Colon (tissue), 2 donors: ENCODE measurements around the gene HIF1AN.
"Not testable (repeated sequence)": the region's sequence is repeated elsewhere in the genome, so short reads cannot be mapped to it uniquely, and the experiment has no call there.

ENCODE experiments used
- FAIRE-seq: peaks from 2 replicates; lab custom pipeline; 2012; peaks lifted over from hg19 to GRCh38; lab: Jason Lieb, UNC
- donor health status: control.
- donor health status: control.

The HIF1AN gene

DNA sequence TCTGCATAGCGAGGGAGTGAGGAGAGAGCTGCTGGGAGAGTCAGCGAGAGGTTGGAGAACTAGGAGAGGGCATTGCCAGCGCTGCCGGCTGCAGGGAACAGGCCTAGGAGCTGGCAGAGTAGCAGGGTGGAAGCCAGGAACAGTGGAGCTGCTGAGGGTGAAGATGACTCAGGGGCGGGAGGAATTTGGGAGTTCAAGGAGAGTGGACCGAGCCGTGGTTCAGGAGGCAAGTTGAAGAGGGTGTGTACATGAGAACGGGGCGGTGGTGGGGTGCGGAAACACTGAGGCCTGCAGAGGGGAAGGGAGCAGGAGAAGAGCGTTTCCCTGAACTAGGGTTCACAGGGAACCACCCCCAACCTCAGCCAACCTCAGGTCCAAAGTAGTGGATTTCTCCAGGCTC is 31.5 kb downstream of the HIF1AN start:
- FAIRE-seq: no peak

DNA sequence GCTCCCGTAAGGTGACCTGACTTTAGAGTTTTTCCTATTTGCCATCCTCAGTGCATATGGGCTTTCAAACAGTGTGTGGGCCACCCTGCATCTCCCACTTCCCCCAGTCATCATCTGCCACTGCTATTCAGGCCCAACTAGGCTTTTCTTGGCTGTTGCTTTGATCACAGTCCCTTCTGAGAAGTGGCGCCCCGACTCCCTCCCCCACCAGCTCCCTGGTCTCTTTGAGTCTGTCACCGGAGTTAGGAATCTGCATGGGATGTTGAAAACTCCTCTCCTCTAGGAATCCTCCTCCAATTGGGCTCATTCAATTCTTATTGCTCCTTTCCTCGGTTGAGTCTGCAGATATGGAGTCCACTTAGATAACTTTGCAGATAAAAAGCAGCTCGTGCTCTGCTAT is 32.1 kb downstream of the HIF1AN start:
- FAIRE-seq: no peak

DNA sequence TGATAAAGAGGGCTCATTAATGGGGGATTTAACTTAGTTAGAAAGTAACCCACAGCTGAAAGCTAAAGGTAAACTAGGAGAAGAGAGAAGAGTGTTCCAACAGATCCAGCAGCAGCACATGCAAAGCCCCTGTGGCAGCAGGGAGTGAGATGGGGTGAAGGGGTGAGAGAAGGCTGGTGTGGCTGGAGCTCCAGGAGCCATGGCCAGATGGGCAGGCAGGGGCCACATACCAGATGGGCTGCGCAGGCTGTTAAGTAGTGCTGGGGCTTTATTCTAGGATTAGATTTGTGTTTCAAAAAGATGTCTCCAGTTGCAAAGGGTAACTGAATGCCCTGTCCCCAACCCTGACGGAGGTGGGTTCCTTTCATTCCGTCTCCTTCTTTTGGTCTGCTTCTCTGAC is 33.2 kb downstream of the HIF1AN start:
- FAIRE-seq: no peak

DNA sequence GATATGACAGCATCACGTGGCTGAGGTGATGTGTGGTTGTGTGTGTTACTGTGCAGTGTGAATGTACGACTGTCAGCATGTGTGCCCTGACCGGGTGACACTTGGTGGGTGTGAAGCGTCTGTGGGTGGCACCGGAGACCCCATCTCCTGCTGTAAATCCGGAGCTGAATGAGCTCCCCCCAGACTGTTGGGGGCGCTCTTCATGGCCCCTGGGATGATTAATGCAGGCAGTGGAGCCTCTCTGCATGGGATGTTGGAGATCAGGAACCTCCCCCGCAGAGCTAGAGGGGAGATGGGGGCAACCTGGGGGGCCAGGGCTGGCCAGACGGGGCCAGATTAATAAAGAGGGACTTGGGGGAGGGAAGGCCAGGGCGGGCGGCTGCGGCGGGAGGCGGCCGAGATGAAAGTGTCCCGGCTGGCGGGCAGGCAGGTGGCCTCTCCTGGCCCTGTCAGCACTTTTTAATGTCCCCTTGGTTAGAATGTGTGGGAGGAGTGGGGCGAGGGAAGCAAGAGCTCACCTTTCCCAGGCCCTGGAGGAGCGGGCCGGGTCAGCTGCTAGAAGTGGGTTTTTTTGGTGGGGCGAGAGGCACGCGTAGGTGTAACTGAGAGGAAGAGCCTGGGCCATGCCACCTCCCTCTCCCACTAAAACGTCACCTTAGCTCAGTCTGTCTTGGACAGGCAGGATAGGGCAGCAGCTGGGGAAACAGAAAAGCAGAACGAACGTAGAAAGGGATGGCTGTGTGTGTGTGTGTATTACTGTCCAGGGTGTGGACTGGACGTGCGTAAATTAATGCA is 34.1 kb downstream of the HIF1AN start:
- no peak for FAIRE-seq

DNA sequence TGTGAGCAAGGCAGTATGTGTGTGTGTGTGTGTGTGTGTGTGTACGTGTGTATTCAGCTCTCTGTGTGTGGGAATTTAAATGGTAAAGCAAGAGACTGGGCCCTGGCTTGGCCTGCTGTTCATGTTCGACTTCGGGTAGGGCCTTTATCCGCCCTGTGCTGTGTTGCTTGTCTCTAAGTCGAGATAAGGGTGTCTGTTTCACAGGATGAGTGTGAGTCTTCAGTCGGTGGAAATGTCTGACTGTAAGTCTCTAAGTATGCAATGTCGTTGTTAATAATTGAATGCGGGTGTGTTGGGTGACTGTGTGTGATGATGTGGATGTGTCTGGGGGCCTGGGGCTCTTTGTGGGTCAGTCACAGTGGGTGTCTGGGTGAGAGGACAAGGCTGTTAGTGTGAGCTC is 34.8 kb downstream of the HIF1AN start:
- no peak for FAIRE-seq

DNA sequence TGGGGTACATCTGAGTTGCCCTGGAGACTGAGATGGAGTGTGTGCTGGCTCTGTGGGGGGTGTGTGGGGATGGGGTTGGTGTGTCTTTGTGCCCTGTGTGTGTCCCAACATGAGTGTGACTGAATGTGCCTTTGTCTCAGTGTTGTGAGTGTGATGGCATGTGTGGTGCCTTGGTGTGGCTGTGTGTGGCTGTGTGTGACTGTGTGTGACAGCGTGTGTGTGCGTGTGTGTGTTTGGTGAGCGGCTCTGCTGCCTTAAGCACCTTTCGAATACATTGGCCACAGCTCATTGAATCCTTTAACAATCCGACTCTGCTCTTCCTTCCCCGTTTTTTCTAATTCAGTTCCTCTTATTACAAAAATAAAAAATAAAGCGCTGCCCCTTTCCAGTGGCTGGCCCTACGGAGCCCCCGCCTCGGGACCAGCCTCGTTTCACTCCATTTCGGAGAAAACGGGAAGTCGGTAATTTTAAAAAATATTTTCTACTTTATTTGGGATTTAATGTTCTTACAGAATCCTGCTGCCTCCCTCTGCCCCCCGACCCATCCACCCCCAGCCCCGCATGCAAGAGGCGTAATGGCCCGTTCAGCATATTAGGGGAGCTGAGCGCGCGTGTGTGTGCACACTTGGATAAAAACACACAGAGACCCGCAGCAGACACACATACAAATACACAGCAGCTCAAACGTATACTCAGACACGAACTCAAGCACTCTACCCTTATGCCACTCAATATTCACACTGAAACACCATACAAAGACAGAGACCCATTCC is 35.5 kb downstream of the HIF1AN start:
- FAIRE-seq: no peak

DNA sequence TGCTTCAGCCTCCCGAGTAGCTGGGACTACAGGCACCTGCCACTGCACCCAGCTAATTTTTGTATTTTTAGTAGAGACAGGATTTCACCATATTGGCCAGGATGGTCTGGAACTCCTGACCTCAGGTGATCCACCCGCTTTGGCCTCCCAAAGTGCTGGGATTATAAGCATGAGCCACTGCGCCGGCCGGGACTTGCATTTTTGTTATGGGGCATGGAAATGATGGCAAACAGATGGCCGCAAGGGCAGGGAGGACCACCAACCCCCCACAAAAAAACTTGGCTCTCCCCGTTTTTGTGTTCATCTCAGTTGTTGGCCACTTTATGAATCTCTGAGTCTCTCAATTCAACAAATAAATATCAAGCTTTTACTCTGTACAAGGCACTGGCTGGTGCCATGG is 39.4 kb downstream of the HIF1AN start:
- FAIRE-seq: not testable (repeated sequence)

DNA sequence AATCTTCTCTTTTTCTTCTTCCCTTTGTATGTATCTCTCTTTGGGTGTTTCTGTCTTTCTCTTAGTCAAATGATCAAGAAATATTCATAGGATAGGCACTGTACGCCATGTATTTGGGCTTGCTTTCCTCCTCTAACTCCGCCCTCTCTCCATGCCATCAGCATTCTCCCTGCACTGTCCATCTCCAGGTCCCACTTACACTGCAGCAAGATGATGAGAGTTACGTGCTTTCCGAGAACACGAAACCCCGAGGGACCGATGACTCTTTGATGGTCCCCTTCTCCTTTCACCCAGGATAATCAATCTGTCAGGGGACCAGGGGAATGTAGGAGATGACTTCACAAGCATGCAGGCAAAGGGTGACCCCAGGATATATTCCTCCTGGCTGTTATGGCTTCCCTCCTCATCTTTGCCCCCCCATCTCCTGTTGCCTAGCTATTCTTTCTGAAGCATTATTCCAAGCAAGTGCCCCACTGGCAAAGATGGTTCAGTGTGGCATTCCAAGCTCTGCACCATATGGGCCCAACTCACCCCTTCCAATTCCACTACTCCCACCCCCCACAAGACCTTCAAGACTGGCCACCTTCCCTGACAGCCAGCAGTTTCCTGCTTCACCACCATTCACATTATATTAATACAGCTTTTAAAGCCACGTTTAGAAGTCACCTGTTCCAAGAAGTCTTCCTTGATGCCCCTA is 40.0 kb downstream of the HIF1AN start:
- FAIRE-seq: no peak

DNA sequence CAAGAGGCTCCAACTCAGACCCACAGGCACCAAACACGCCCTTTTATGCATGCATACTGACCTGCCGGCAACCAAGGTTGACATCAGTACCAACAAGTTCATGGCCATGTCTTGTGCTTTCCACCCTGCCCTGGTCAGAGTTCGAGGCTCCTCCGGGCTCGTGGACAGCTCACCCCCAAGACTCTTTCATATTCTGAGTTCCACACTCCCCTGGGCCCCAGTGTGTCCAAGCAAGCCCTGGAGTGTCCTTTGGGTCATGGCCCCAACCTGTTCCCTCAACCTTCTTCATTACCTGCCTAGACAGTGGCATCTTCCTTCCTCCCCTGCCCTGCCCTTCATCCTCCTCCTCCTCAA is 40.5 kb downstream of the HIF1AN start:
- no peak for FAIRE-seq

DNA sequence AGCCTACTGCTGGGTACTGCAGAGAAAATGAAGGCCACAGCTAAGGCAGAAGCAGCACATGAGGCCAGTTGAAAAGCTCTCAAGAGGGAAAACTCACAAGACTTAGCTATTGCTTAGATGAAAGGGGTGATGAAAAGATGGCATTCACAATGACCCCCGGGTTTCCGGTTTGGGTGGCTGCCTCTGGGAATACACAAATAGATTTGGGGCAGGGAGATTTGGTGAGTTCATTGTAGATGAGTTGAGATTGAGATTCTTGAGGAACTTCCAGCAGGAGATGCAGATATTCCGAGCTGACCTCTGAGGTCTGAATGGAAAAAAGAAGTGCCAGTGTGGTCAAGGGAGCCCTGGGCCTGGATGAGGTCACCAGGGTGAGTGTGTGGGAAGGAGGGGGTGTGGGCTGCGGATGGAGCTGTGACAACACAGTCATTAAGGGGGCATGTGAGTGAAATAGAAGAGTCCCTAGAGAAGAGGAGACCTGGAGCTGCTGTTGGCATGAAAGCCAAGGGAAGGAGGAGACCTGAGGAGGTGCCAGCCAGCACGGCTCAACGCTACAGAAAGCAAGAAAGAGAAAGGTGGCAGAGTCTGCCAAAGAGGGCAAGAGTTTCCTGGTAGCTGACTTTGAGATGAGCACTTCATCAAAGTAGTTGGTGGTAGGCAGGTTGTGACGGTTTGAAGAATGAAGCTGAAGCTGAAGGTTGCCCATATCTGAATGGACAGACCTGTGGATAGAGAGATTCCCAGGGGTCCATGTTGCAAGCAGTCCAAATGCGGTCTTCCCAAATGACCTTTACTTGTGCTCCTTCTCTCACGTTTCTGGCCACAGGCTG is 43.7 kb downstream of the HIF1AN start:
- no peak for FAIRE-seq

DNA sequence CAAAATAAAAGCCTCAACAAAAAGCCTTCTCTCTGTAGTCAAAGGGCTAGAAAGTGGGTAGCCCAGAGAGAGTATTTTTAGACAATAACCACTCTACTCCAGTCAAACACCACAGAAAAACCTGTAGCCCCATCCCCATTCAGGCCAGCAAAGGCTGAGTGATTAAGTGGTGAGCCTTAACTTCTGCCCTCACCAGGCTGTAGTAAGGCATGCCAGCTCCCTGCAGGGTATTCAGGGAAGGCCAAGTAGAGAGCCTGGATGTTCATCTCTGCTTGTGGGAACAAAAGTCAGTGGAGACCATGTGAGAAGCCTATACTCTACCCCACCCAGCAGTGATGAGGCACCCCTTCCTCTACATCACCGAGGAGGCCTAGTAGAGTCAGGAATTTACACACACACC is 51.2 kb downstream of the HIF1AN start:
- no peak for FAIRE-seq

DNA sequence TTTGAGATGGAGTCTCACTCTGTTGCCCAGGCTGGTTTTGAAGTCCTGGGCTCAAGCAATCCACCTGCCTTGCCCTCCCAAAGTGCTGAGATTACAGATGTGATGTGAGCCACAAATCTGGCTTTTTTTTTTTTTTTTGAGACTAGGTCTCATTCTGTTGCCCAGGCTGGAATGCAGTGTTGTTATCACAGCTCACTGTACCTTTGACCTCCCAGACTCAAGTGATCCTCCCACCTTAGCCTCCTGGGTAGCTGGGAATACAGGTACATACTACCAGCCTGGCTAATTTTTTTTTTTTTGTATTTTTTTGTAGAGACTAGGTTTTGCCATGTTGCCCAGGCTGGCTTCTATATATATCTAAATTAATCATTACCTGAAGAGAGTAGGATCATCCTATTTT is 62.4 kb downstream of the HIF1AN start:
- no peak for FAIRE-seq

DNA sequence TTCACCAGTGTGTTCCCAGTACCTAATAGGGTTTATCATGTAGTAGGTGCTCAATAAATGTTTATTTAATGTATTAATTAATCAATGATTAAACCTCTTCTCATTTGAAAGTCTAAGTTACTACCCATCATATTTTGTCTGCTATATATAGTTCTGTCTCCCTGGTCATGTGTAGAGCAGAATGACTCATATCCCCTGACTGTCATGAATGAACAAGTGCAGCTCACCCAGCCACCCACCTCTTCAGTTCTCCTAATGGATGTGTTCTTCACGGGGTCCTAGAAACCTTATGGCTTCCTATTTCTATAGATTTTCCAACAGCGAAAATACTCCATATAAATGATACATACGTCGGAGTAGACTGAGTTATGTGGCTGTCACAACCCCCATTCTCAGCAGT is 64.5 kb downstream of the HIF1AN start:
- FAIRE-seq: no peak

DNA sequence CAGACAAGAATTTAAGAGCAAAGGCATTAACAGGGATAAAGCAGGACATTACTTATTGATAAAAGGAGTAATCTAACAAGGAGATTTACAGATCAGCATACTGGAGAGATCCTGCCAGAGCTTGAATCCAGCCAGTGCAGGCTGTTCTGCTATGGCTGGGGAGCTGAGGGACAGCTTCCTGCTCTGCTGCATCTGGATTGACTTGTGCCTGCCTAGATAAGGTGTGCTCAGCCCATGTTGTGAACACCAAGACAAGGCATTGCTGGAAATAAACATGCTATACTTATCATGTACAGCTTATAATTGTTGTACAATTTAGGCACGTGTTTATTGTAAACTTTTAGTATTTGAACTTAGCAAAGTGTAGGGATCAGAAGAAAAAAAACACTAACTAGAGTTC is 71.7 kb downstream of the HIF1AN start:
- FAIRE-seq: no peak
